Mesothelial cell of epicardium (in vitro differentiated cells): ENCODE data around the gene KANSL3. TPM values are rescaled to one million over a fixed set of nuclear protein-coding genes. Genes with fewer than 3 reads are reported as not detected.

ENCODE experiments used
- DNase-seq, 2 experiments: peaks; one replicate each; pipeline ENCODE4 v3.0.0; 2021; ENCODE audit warnings: low spot score in 2 of 2; ENCODE audit not compliant: unreplicated experiment in 2 of 2
- H3K27ac Mint-ChIP-seq: 2 replicates; pipeline ENCODE4 v1.8.0; 2021; ENCODE audit warnings: mixed read lengths
- H3K27me3 Mint-ChIP-seq: 2 replicates; pipeline ENCODE4 v1.8.0; 2021; ENCODE audit warnings: low read depth, mixed read lengths
- H3K36me3 Mint-ChIP-seq: 2 replicates; pipeline ENCODE4 v1.8.0; 2021; ENCODE audit warnings: mixed read lengths
- H3K4me1 Mint-ChIP-seq: 2 replicates; pipeline ENCODE4 v1.8.0; 2021; ENCODE audit warnings: mixed read lengths
- H3K4me3 Mint-ChIP-seq: 2 replicates; pipeline ENCODE4 v1.8.0; 2021; ENCODE audit warnings: mild to moderate bottlenecking, moderate library complexity, mixed read lengths
- H3K9me3 Mint-ChIP-seq: 2 replicates; pipeline ENCODE4 v1.8.0; 2021; ENCODE audit warnings: mixed read lengths
- total RNA-seq: library from RNA; stranded (reverse); gene quantifications from 3 replicates; pipeline ENCODE4 v1.2.1, GENCODE V29; 2021
- TF ChIP-seq, protein P1 (sequence below): fragments of 200-600 bp; sonication (generic); IDR thresholded peaks from one replicate; pipeline ENCODE4 v1.5.0; 2021; ENCODE audit warnings: antibody characterized with exemption; ENCODE audit not compliant: unreplicated experiment

Gene KANSL3
- total RNA-seq, 1 donor from 2014 or later: 68.1 TPM

DNA sequence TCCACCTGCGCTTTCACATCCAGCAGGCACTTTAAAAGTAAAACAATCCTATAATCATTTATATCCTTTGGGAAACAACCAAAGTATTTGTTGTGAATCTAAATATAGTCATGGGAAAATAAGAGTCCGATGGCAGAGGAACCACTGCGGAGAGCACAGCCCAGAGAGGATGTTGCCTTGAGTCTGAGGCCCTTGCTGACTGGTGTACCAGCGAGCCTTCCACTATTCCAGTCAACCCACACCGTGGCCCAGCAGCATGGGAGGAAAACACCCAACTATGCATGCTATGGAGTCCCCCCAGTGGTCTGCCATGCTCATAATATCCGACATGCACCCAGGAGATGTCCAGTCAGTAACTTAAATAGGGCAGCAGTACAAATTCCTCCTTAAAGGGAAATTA is 21.6 kb downstream of the KANSL3 start:
- Mint-ChIP-seq H3K9me3 (no peaks in the 10 kb centered on the region), H3K27me3 (no peaks in the 10 kb centered on the region), H3K4me1 (no peaks in the 10 kb centered on the region), H3K27ac (no peak overlapping the region), H3K4me3 (no peak overlapping the region), H3K36me3 (peaks cover 23% of the 10 kb centered on the region)
- TF ChIP-seq, protein P1, sequence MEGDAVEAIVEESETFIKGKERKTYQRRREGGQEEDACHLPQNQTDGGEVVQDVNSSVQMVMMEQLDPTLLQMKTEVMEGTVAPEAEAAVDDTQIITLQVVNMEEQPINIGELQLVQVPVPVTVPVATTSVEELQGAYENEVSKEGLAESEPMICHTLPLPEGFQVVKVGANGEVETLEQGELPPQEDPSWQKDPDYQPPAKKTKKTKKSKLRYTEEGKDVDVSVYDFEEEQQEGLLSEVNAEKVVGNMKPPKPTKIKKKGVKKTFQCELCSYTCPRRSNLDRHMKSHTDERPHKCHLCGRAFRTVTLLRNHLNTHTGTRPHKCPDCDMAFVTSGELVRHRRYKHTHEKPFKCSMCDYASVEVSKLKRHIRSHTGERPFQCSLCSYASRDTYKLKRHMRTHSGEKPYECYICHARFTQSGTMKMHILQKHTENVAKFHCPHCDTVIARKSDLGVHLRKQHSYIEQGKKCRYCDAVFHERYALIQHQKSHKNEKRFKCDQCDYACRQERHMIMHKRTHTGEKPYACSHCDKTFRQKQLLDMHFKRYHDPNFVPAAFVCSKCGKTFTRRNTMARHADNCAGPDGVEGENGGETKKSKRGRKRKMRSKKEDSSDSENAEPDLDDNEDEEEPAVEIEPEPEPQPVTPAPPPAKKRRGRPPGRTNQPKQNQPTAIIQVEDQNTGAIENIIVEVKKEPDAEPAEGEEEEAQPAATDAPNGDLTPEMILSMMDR: no peak
- DNase-seq: no peak

- no peak for DNase-seq
- Mint-ChIP-seq H3K4me3 (no peak overlapping the region), H3K27ac (no peak overlapping the region), H3K36me3 (peaks cover 27% of the 10 kb centered on the region), H3K27me3 (no peaks in the 10 kb centered on the region), H3K4me1 (no peaks in the 10 kb centered on the region), H3K9me3 (no peaks in the 10 kb centered on the region)
- TF ChIP-seq, protein P1: no peak
Measured at GRCh38 chr2:96616128-96616527, 22.0 kb downstream of the KANSL3 start.

DNA sequence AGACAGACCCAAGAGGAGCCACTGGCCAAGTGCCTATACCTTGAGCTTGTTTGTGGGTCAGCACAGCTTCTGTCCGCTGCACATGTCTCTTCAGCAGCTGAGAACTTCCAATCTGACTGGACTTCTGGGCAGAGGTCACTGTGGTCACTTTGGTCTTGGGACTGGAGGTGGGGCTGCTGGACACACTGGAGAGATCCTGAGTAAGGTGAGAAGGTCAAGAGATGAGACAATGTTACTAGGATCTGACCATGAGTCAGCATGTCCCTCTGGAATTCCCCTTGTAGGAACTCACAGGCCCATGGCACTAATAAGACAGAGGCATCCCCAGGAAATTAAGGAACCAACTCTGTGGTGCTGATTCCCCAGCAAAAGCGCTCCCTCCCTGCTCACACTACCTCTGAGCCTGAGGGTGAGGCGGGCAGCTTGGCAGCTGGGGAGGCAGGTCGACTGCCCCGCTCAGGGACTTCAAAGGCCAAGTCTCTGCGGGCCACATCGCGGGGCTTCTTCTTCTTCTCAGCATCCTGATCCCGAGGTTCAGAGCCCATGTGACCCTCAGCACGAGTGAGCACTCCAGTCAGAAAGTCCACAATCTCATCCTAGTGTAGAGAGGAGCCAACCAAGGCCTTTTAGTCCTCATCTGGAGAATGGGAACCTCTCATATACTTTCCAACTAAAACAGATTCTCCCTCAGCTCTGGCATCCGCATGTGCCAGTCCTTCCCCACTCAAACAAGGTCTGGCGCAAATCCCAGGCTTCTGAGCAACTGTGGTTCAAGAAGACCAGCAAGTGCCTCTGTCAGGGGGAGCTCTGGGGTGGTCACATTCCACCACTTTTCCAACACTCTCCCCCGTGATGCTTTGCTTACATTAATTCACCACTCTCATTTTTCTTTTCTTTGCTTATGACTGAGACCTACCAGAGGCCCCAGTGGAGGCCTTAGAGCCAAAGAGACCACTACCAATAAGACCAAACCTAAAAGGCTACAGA is 29.4 kb downstream of the KANSL3 start:
- no peak for DNase-seq
- H3K9me3 Mint-ChIP-seq: no peaks in the 10 kb centered on the region
- H3K36me3 Mint-ChIP-seq: peaks cover 63% of the 10 kb centered on the region
- TF ChIP-seq, protein P1: no peak
- H3K4me3 Mint-ChIP-seq: no peak overlapping the region
- H3K4me1 Mint-ChIP-seq: no peaks in the 10 kb centered on the region
- no peak overlapping the region for H3K27ac Mint-ChIP-seq
- H3K27me3 Mint-ChIP-seq: no peaks in the 10 kb centered on the region

DNA sequence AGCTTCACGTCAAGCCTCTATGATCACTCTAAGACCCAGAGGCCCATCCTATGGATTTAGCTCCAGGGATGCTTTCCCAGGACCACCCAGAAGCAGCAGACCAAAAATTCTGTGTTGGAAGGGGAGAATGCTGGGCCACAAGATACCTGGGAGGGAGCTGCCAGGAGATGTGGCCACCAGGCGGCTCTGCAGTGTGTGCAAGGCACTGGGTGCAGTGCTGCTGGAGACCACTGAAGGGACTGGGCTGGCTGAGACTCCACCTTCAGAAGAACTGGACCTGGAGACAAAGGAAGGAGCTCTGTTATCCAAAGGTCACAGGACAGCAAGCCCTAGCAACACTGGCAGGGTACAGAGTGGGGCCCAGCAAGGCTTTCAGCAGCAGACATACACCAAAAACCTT is 34.0 kb downstream of the KANSL3 start:
- Mint-ChIP-seq H3K27me3 (no peaks in the 10 kb centered on the region), H3K27ac (no peak overlapping the region), H3K9me3 (no peaks in the 10 kb centered on the region)

GRCh38 chr2:96602330-96602823 is 35.7 kb downstream of the KANSL3 start:
- H3K9me3 Mint-ChIP-seq: no peaks in the 10 kb centered on the region
- TF ChIP-seq, protein P1: no peak
- H3K4me1 Mint-ChIP-seq: no peaks in the 10 kb centered on the region
- H3K27ac Mint-ChIP-seq: no peak overlapping the region
- H3K36me3 Mint-ChIP-seq: peaks cover 56% of the 10 kb centered on the region
- H3K27me3 Mint-ChIP-seq: no peaks in the 10 kb centered on the region
- no peak overlapping the region for H3K4me3 Mint-ChIP-seq
- no peak for DNase-seq

More for the DNA sequence above, 34.0 kb downstream of the KANSL3 start:
- peaks cover 59% of the 10 kb centered on the region for H3K36me3 Mint-ChIP-seq
- H3K4me3 Mint-ChIP-seq: no peak overlapping the region
- TF ChIP-seq, protein P1: no peak
- no peaks in the 10 kb centered on the region for H3K4me1 Mint-ChIP-seq
- DNase-seq: no peak
